Neural crest cell (in vitro differentiated cells): Measurements from ENCODE around the gene MTFR1L. TPM values are rescaled to one million over a fixed set of nuclear protein-coding genes. Genes with fewer than 3 reads are reported as not detected.

Experiments
- DNase-seq: peaks from one replicate; pipeline ENCODE4 v3.0.0; 2021; ENCODE audit warnings: low read depth, mixed read lengths, low spot score
- H3K27ac Mint-ChIP-seq: one replicate; pipeline ENCODE4 v1.8.0; 2021; ENCODE audit warnings: mild to moderate bottlenecking, mixed read lengths; ENCODE audit not compliant: unreplicated experiment
- H3K27me3 Mint-ChIP-seq: 2 replicates; pipeline ENCODE4 v1.8.0; 2021; ENCODE audit warnings: low read depth, mild to moderate bottlenecking, mixed read lengths
- H3K36me3 Mint-ChIP-seq: 2 replicates; pipeline ENCODE4 v1.8.0; 2021; ENCODE audit warnings: low read depth, mild to moderate bottlenecking, mixed read lengths
- H3K4me1 Mint-ChIP-seq: 2 replicates; pipeline ENCODE4 v1.8.0; 2021; ENCODE audit warnings: mixed read lengths
- H3K4me3 Mint-ChIP-seq: one replicate; pipeline ENCODE4 v1.8.0; 2021; ENCODE audit warnings: mild to moderate bottlenecking, mixed read lengths
- H3K9me3 Mint-ChIP-seq: 2 replicates; pipeline ENCODE4 v1.8.0; 2021; ENCODE audit warnings: mixed read lengths
- total RNA-seq: library from RNA; stranded (reverse); gene quantifications from 2 replicates; pipeline ENCODE4 v1.2.1, GENCODE V29; 2021
- TF ChIP-seq, protein P1 (sequence below): fragments of 200-600 bp; sonication (generic); conservative IDR thresholded peaks from 2 replicates; pipeline ENCODE4 v1.5.0; 2021; ENCODE audit warnings: antibody characterized with exemption, mild to moderate bottlenecking

Gene MTFR1L
- total RNA-seq, 1 donor from 2014 or later = 68.6 TPM

- Mint-ChIP-seq H3K36me3 (peaks cover 3% of the 10 kb centered on the region), H3K4me1 (peaks cover 12% of the 10 kb centered on the region), H3K4me3 (peak overlapping the region; percentile 39), H3K27me3 (no peaks in the 10 kb centered on the region), H3K9me3 (no peaks in the 10 kb centered on the region), H3K27ac (no peak overlapping the region)
- peak; percentile 90 for DNase-seq
- TF ChIP-seq, protein P1, sequence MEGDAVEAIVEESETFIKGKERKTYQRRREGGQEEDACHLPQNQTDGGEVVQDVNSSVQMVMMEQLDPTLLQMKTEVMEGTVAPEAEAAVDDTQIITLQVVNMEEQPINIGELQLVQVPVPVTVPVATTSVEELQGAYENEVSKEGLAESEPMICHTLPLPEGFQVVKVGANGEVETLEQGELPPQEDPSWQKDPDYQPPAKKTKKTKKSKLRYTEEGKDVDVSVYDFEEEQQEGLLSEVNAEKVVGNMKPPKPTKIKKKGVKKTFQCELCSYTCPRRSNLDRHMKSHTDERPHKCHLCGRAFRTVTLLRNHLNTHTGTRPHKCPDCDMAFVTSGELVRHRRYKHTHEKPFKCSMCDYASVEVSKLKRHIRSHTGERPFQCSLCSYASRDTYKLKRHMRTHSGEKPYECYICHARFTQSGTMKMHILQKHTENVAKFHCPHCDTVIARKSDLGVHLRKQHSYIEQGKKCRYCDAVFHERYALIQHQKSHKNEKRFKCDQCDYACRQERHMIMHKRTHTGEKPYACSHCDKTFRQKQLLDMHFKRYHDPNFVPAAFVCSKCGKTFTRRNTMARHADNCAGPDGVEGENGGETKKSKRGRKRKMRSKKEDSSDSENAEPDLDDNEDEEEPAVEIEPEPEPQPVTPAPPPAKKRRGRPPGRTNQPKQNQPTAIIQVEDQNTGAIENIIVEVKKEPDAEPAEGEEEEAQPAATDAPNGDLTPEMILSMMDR = peak; percentile 93
Measured at GRCh38 chr1:25810341-25811299, 9.1 kb upstream of the MTFR1L start.

DNA sequence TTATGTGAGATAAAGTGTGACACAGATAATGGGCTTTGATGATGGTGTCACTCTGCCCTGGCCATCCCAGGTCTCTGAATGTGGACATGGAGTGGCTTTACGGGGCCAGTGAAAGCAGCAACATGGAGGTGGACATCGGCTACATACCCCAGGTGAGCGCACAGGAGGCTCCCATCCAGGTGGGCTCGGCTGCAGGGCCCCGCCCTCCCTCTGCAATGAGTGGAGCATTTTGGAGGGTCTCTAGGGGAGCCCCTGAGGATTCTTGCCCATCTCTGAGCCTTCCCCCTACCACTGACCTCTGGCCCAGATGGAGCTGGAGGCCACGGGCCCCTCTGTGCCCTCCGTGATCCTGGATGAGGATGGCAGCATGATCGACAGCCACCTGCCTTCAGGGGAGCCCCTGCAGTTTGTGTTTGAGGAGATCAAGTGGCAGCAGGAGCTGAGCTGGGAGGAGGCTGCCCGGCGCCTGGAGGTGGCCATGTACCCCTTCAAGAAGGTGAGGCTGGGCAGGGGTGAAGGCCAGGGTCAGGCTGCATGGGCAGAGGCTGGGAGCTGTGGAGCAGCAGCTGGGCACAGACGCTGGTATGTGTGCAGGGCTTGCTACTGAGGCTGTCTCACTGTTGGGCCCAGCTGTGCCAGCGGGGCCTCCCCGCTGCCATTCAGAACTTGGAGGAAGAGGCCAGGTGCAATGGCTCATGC lies 8.2 kb upstream of the MTFR1L start:
- Mint-ChIP-seq H3K9me3 (no peaks in the 10 kb centered on the region), H3K4me1 (peaks cover 8% of the 10 kb centered on the region), H3K27me3 (no peaks in the 10 kb centered on the region), H3K27ac (no peak overlapping the region), H3K4me3 (peak overlapping the region; percentile 39), H3K36me3 (no peaks in the 10 kb centered on the region)
- DNase-seq = no peak
- TF ChIP-seq, protein P1 = no peak

DNA sequence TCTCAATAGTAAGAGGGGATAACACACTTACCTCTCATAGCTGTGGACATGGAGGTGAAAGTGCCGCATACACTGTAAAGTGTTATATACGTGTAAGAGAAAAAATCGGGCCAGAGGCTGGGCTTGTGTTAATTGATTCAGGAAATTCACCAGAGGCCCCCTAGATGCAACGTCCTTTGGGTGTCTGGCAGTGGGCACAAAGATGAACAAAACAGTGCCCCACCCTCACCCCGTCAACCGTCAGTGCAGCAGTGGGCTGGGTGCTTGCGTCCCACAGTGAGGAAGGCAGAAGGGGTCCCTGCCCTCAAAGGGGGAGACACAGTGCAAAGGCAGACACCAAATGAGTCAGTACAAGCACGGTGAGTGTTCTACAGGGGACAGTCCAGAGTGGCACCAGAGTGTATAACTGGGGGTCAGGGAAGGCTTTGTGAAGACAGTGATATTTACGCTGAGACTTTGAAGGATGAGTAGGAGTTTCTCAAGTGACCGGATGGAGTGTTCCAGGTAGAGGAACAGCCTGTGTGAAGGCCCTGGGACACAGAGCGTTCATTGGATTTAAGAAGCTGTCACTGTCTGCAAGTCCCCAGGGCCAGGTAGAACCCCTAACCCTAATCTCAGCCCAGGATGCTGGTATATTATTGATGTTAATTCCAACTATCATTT lies 6.6 kb upstream of the MTFR1L start:
- Mint-ChIP-seq H3K4me1 (peaks cover 11% of the 10 kb centered on the region), H3K27ac (no peak overlapping the region), H3K27me3 (no peaks in the 10 kb centered on the region), H3K9me3 (no peaks in the 10 kb centered on the region), H3K4me3 (peak overlapping the region; percentile 63), H3K36me3 (no peaks in the 10 kb centered on the region)
- no peak for DNase-seq
- TF ChIP-seq, protein P1 = no peak

- no peak for DNase-seq
- H3K4me1 Mint-ChIP-seq = peaks cover 18% of the 10 kb centered on the region
- H3K36me3 Mint-ChIP-seq = no peaks in the 10 kb centered on the region
- peak overlapping the region; percentile 63 for H3K4me3 Mint-ChIP-seq
- H3K27ac Mint-ChIP-seq = peak overlapping the region; percentile 43
- TF ChIP-seq, protein P1 = no peak
- no peaks in the 10 kb centered on the region for H3K9me3 Mint-ChIP-seq
- H3K27me3 Mint-ChIP-seq = no peaks in the 10 kb centered on the region
Measured at GRCh38 chr1:25813734-25814471, 5.9 kb upstream of the MTFR1L start.

GRCh38 chr1:25814549-25815087 lies 5.1 kb upstream of the MTFR1L start:
- DNase-seq = no peak
- TF ChIP-seq, protein P1 = no peak
- H3K27ac Mint-ChIP-seq = no peak overlapping the region
- peak overlapping the region; percentile 15 for H3K4me3 Mint-ChIP-seq
- no peaks in the 10 kb centered on the region for H3K9me3 Mint-ChIP-seq
- H3K4me1 Mint-ChIP-seq = peaks cover 25% of the 10 kb centered on the region
- H3K36me3 Mint-ChIP-seq = no peaks in the 10 kb centered on the region
- H3K27me3 Mint-ChIP-seq = peaks cover 5% of the 10 kb centered on the region
